HCT116 (cell line): ENCODE data around the gene TMOD3. TPM values are rescaled to one million over a fixed set of nuclear protein-coding genes. Genes with fewer than 3 reads are reported as not detected.

Source experiments
- ATAC-seq: fragments of 200-7000 bp; cut with Tn5 transposase; 2 replicates; pipeline ENCODE4 v1.9.1; 2020; ENCODE audit warnings: mild to moderate bottlenecking, moderate library complexity
- BruUV-seq: library from RNA; stranded (reverse); fragments of 400-500 nt; replicated peaks from 2 replicates; lab custom pipeline; 2021; lab: Mats Ljungman, UMichigan
- CTCF ChIA-PET: fragments of 300-600 bp; sonication (Branson Sonifier 250); formaldehyde crosslinking; loops from one replicate; lab custom pipeline; 2021; ENCODE audit warnings: antibody characterized with exemption; lab: Charles Lee
- POLR2A ChIA-PET: fragments of 300-600, 350-600 bp; sonication (Branson Sonifier 250); formaldehyde crosslinking; loops from one replicate; lab custom pipeline; 2021; ENCODE audit warnings: antibody characterized with exemption; lab: Charles Lee
- RAD21 ChIA-PET, 2 experiments: fragments of 300-600 bp; sonication (Branson Sonifier 250); formaldehyde crosslinking; loops; one replicate each; lab custom pipeline; 2023; ENCODE audit warnings: low total read pairs in 2 of 2; ENCODE audit not compliant: uncharacterized antibody in 2 of 2, unreplicated experiment in 2 of 2, low non-redundant PET in 1 of 2; lab: Charles Lee
- DNase-seq: peaks from one replicate; pipeline ENCODE4 v3.0.0-alpha.2; 2010; ENCODE audit warnings: low read depth, low spot score
- H2AFZ ChIP-seq: fragments of 200-600 bp; shearing (Covaris generic), sonication (generic); 2 replicates; pipeline ENCODE4 v1.6.1; 2017; ENCODE audit warnings: low read depth, mixed run types, mixed read lengths, antibody characterized with exemption, low read length; ENCODE audit not compliant: poor library complexity, severe bottlenecking
- H3K27ac ChIP-seq: 2 replicates; pipeline ENCODE4 v1.5.1; 2012; ENCODE audit warnings: low read depth, low read length
- H3K27me3 ChIP-seq: fragments of 200-600 bp; sonication (generic); 2 replicates; pipeline ENCODE4 v1.6.1; 2016; ENCODE audit warnings: mixed run types, low read length, mixed read lengths; ENCODE audit not compliant: insufficient read depth
- H3K36me3 ChIP-seq, 2 experiments: fragments of 200-500 bp in 1 of 2; fragments of 200-600 bp in 1 of 2; sonication (Bioruptor generic) in 1 of 2; sonication (generic) in 1 of 2; 2 replicates each; pipeline versions ENCODE4 v1.5.1 to v1.6.1; 2014 to 2016; ENCODE audit warnings: low read length in 2 of 2, inconsistent platforms in 1 of 2, mixed read lengths in 1 of 2, mixed run types in 1 of 2; ENCODE audit not compliant: insufficient read depth in 2 of 2, control insufficient read depth in 1 of 2
- H3K4me1 ChIP-seq, 2 experiments: fragments of 200-600 bp in 1 of 2; sonication (generic) in 1 of 2; 2 replicates each; pipeline versions ENCODE4 v1.5.1 to v1.6.1; 2012 to 2017; ENCODE audit warnings: low read length in 2 of 2, inconsistent platforms in 1 of 2, mild to moderate bottlenecking in 1 of 2, mixed read lengths in 1 of 2, mixed run types in 1 of 2, moderate library complexity in 1 of 2; ENCODE audit not compliant: insufficient read depth in 2 of 2, control insufficient read depth in 1 of 2
- H3K4me2 ChIP-seq: fragments of 200-600 bp; sonication (generic); 2 replicates; pipeline ENCODE4 v1.6.1; 2017; ENCODE audit warnings: mixed run types, low read length, mixed read lengths
- H3K4me3 ChIP-seq, 2 experiments: fragments of 200-600 bp in 1 of 2; sonication (generic) in 1 of 2; replicated peaks in 1 of 2; 2 replicates each; pipeline ENCODE4 v1.5.1; 2011 to 2016; ENCODE audit warnings: low read length in 2 of 2, control low read depth in 1 of 2, low read depth in 1 of 2, mild to moderate bottlenecking in 1 of 2, mixed read lengths in 1 of 2, mixed run types in 1 of 2
- H3K79me2 ChIP-seq: fragments of 200-600 bp; sonication (generic); 2 replicates; pipeline ENCODE4 v1.6.1; 2017; ENCODE audit warnings: mild to moderate bottlenecking, mixed run types, low read length, moderate library complexity, mixed read lengths; ENCODE audit not compliant: insufficient read depth
- H3K9ac ChIP-seq: fragments of 200-600 bp; sonication (generic); 2 replicates; pipeline ENCODE4 v1.6.1; 2016; ENCODE audit warnings: low read length, mixed read lengths
- H3K9me2 ChIP-seq: fragments of 200-600 bp; sonication (generic), shearing (Covaris generic); 2 replicates; pipeline ENCODE4 v1.6.1; 2017; ENCODE audit warnings: mixed run types, mild to moderate bottlenecking, moderate library complexity; ENCODE audit not compliant: insufficient read depth
- H3K9me3 ChIP-seq, 2 experiments: fragments of 200-500 bp in 1 of 2; fragments of 200-600 bp in 1 of 2; sonication (Bioruptor generic) in 1 of 2; sonication (generic) in 1 of 2; 2 replicates each; pipeline ENCODE4 v1.6.1; 2014 to 2017; ENCODE audit warnings: low read length in 2 of 2, mixed read lengths in 2 of 2, inconsistent platforms in 1 of 2, low read depth in 1 of 2, mild to moderate bottlenecking in 1 of 2, mixed run types in 1 of 2, moderate library complexity in 1 of 2; ENCODE audit not compliant: control insufficient read depth in 1 of 2, insufficient read depth in 1 of 2
- H4K20me1 ChIP-seq: fragments of 200-600 bp; sonication (generic), shearing (Covaris generic); 2 replicates; pipeline ENCODE4 v1.6.1; 2017; ENCODE audit warnings: mixed run types, mild to moderate bottlenecking, moderate library complexity; ENCODE audit not compliant: insufficient read depth
- CBX3 ChIP-seq: IDR thresholded peaks from 2 replicates; pipeline ENCODE4 v1.6.1; 2012; ENCODE audit warnings: low read depth
- EGR1 ChIP-seq: IDR thresholded peaks from 2 replicates; pipeline ENCODE4 v1.6.1; 2012; ENCODE audit warnings: low read depth
- ELF1 ChIP-seq: IDR thresholded peaks from 2 replicates; pipeline ENCODE4 v1.6.1; 2012; ENCODE audit warnings: low read depth, borderline replicate concordance
- EZH2phosphoT487 ChIP-seq: fragments of 200-600 bp; IDR thresholded peaks from 2 replicates; pipeline ENCODE4 v1.6.1; 2018; ENCODE audit warnings: antibody characterized with exemption, borderline replicate concordance
- FOSL1 ChIP-seq: IDR thresholded peaks from 2 replicates; pipeline ENCODE4 v1.6.1; 2012; ENCODE audit warnings: low read depth
- JUND ChIP-seq: IDR thresholded peaks from 2 replicates; pipeline ENCODE4 v1.6.1; 2012
- POLR2A ChIP-seq: IDR thresholded peaks from 2 replicates; pipeline ENCODE4 v1.7.0; 2011; ENCODE audit warnings: borderline replicate concordance; ENCODE audit not compliant: insufficient read depth, insufficient read length; ENCODE audit errors: extremely low read depth
- POLR2AphosphoS5 ChIP-seq: IDR thresholded peaks from 2 replicates; pipeline ENCODE4 v1.6.1; 2011; ENCODE audit warnings: mild to moderate bottlenecking, low read depth, low read length, moderate library complexity
- REST ChIP-seq: IDR thresholded peaks from 2 replicates; pipeline ENCODE4 v1.6.1; 2012; ENCODE audit warnings: low read depth
- SP1 ChIP-seq: IDR thresholded peaks from 2 replicates; pipeline ENCODE4 v1.6.1; 2012; ENCODE audit warnings: low read depth
- SRF ChIP-seq: IDR thresholded peaks from 2 replicates; pipeline ENCODE4 v1.6.1; 2012; ENCODE audit warnings: low read depth
- YY1 ChIP-seq: IDR thresholded peaks from 2 replicates; pipeline ENCODE4 v1.6.1; 2011; ENCODE audit warnings: low read length, low read depth, moderate library complexity, mild to moderate bottlenecking; ENCODE audit not compliant: insufficient replicate concordance; ENCODE audit errors: extremely low read depth
- ZFX ChIP-seq: fragments of 450-650 bp; IDR thresholded peaks from 2 replicates; pipeline ENCODE4 v1.6.1; 2017
- ZNF274 ChIP-seq: fragments of 200-500 bp; sonication (Bioruptor generic); IDR thresholded peaks from 2 replicates; pipeline ENCODE4 v1.6.1; 2014; ENCODE audit warnings: mild to moderate bottlenecking, low read depth, low read length, inconsistent platforms
- intact Hi-C: fragments of 100-400 bp; cut with micrococcal nuclease; formaldehyde crosslinking; loops from 2 replicates; pipeline ENCODE4 v1.10.0; 2022
- total RNA-seq: library from RNA; stranded (reverse); gene quantifications from one replicate; pipeline ENCODE4 v1.2.1, GENCODE V29; 2021; ENCODE audit not compliant: unreplicated experiment
- TF ChIP-seq, protein P1 (sequence below): IDR thresholded peaks from 2 replicates; pipeline ENCODE4 v1.6.1; 2012
- TF ChIP-seq, protein P2 (sequence below), 3 experiments: fragments of 200-600 bp in 1 of 3; sonication (generic) in 1 of 3; IDR thresholded peaks in 2 of 3; conservative IDR thresholded peaks in 1 of 3; 2 replicates each; pipeline ENCODE4 v1.5.1; 2012 to 2017; ENCODE audit warnings: low read depth in 2 of 3, low read length in 2 of 3, antibody characterized with exemption in 1 of 3, borderline replicate concordance in 1 of 3, control low read depth in 1 of 3, mild to moderate bottlenecking in 1 of 3, mixed read lengths in 1 of 3, mixed run types in 1 of 3, moderate library complexity in 1 of 3; ENCODE audit not compliant: insufficient read depth in 1 of 3
- TF ChIP-seq, protein P3 (sequence below): IDR thresholded peaks from 2 replicates; pipeline ENCODE4 v1.6.1; 2011; ENCODE audit warnings: mild to moderate bottlenecking, low read length, moderate library complexity; ENCODE audit not compliant: insufficient replicate concordance; ENCODE audit errors: extremely low read depth

Gene TMOD3
- total RNA-seq, 1 experiment from 2014 or later: 78.8 TPM

DNA sequence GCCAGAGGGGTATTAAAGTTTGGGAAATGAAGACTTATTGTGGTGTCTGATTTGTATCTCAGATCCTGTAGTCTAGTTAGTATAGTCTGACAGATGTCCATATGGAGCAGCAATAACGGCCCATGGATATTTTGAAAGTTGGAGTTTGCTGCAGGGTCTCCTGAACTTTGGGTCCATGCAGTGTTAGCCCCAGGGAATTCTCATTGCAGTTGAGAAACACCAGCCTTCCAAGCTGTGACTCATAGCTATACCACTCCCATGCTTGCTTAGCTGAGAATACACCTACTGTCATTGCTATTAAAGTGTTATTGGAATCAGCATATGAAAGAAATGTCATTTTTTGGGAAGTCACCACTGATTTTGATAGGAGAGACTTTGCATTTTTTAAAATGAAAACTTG is 48.8 kb upstream of the TMOD3 start (continued):
- TF ChIP-seq SP1: no peak
- TF ChIP-seq ZNF274: no peak
- TF ChIP-seq POLR2AphosphoS5: no peak
- TF ChIP-seq, all 23 proteins: peak for 0

DNA sequence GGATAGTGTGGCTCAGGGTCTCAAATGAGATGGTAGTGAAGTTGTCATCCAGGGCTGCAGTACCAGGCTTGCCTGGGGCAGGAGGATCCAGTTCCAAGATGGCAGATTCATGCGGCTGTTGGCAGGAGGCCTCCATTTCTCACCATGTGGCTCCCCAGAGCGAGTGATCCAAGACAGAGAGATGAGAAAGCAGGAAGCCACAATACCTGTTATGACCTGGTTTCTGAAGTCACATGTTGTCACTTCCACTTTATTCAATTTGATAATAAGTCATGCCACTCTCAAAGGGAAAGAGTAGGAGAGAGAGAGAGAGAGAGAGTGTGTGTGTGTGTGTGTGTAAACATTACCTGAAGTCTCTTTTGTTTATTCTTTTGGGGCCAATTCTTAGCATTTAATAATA is 47.9 kb upstream of the TMOD3 start:
- peaks cover 0 to 6% of the 10 kb centered on the region in 2 experiments; a peak in 1 of 4 replicates for H3K9me3 ChIP-seq
- H3K9ac ChIP-seq: no peak overlapping the region
- H4K20me1 ChIP-seq: no peaks in the 10 kb centered on the region
- TF ChIP-seq FOSL1 (no peak), ELF1 (no peak), CBX3 (no peak), REST (no peak), POLR2A (no peak), SRF (no peak), EGR1 (no peak), YY1 (no peak), EZH2phosphoT487 (no peak), JUND (no peak), ZFX (no peak), POLR2AphosphoS5 (no peak)
- TF ChIP-seq, protein P1, sequence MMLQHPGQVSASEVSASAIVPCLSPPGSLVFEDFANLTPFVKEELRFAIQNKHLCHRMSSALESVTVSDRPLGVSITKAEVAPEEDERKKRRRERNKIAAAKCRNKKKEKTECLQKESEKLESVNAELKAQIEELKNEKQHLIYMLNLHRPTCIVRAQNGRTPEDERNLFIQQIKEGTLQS: no peak
- TF ChIP-seq, protein P2, sequence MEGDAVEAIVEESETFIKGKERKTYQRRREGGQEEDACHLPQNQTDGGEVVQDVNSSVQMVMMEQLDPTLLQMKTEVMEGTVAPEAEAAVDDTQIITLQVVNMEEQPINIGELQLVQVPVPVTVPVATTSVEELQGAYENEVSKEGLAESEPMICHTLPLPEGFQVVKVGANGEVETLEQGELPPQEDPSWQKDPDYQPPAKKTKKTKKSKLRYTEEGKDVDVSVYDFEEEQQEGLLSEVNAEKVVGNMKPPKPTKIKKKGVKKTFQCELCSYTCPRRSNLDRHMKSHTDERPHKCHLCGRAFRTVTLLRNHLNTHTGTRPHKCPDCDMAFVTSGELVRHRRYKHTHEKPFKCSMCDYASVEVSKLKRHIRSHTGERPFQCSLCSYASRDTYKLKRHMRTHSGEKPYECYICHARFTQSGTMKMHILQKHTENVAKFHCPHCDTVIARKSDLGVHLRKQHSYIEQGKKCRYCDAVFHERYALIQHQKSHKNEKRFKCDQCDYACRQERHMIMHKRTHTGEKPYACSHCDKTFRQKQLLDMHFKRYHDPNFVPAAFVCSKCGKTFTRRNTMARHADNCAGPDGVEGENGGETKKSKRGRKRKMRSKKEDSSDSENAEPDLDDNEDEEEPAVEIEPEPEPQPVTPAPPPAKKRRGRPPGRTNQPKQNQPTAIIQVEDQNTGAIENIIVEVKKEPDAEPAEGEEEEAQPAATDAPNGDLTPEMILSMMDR (IDR thresholded peaks at IDR 0.05 in 2 of 3, conservative IDR thresholded peaks at IDR 0.05 in 1 of 3; ENCODE audit: borderline replicate concordance in 1 of 3, insufficient read depth in 1 of 3, low read depth in 2 of 3, low read length in 2 of 3): no peak
- TF ChIP-seq, protein P3, sequence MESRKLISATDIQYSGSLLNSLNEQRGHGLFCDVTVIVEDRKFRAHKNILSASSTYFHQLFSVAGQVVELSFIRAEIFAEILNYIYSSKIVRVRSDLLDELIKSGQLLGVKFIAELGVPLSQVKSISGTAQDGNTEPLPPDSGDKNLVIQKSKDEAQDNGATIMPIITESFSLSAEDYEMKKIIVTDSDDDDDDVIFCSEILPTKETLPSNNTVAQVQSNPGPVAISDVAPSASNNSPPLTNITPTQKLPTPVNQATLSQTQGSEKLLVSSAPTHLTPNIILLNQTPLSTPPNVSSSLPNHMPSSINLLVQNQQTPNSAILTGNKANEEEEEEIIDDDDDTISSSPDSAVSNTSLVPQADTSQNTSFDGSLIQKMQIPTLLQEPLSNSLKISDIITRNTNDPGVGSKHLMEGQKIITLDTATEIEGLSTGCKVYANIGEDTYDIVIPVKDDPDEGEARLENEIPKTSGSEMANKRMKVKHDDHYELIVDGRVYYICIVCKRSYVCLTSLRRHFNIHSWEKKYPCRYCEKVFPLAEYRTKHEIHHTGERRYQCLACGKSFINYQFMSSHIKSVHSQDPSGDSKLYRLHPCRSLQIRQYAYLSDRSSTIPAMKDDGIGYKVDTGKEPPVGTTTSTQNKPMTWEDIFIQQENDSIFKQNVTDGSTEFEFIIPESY: no peak
- ATAC-seq: no peak
- H3K4me1 ChIP-seq: peaks cover 0 to 1% of the 10 kb centered on the region in 2 experiments; a peak in 2 of 4 replicates
- H3K4me3 ChIP-seq: no peak overlapping the region
- H3K36me3 ChIP-seq: no peaks in the 10 kb centered on the region; a peak in 1 of 4 replicates
- POLR2A ChIA-PET: no interaction called here
- H2AFZ ChIP-seq: no peak overlapping the region
- CTCF ChIA-PET: no interaction called here
- no peaks in the 10 kb centered on the region for H3K9me2 ChIP-seq
- H3K4me2 ChIP-seq: no peak overlapping the region
- DNase-seq: no peak
- intact Hi-C loops: loop anchor here (5.0 kb wide), 1 partner anchor 296 kb away; no protein-coding TSS in a partner anchor
- no peaks in the 10 kb centered on the region for H3K27me3 ChIP-seq
- BruUV-seq: no TSS peak
- H3K79me2 ChIP-seq: no peaks in the 10 kb centered on the region
- no peak overlapping the region for H3K27ac ChIP-seq
- RAD21 ChIA-PET: no interaction called here
